Cardiac fibroblast (primary cell): Measurements from ENCODE around the gene PCGF1.
"Not testable (repeated sequence)": the region's sequence is repeated elsewhere in the genome, so short reads cannot be mapped to it uniquely, and the experiment has no call there.

Experiments used
- DNase-seq, 2 donors: peaks; one replicate each; pipeline versions ENCODE4 v3.0.0 to v3.0.0-alpha.2; 2010; ENCODE audit warnings: low read depth in 2 of 2
- H3K4me3 ChIP-seq, 2 donors: replicated peaks in 1 of 2; 1 replicate in 1 of 2; 2 replicates in 1 of 2; pipeline ENCODE4 v1.5.1; 2011; ENCODE audit warnings: low read depth in 2 of 2, low read length in 2 of 2, mild to moderate bottlenecking in 2 of 2, moderate library complexity in 1 of 2
- TF ChIP-seq, protein P1 (sequence below): IDR thresholded peaks from one replicate; pipeline ENCODE4 v1.5.1; 2011; ENCODE audit warnings: low read depth, mild to moderate bottlenecking, low read length, inconsistent platforms

The PCGF1 gene

DNA sequence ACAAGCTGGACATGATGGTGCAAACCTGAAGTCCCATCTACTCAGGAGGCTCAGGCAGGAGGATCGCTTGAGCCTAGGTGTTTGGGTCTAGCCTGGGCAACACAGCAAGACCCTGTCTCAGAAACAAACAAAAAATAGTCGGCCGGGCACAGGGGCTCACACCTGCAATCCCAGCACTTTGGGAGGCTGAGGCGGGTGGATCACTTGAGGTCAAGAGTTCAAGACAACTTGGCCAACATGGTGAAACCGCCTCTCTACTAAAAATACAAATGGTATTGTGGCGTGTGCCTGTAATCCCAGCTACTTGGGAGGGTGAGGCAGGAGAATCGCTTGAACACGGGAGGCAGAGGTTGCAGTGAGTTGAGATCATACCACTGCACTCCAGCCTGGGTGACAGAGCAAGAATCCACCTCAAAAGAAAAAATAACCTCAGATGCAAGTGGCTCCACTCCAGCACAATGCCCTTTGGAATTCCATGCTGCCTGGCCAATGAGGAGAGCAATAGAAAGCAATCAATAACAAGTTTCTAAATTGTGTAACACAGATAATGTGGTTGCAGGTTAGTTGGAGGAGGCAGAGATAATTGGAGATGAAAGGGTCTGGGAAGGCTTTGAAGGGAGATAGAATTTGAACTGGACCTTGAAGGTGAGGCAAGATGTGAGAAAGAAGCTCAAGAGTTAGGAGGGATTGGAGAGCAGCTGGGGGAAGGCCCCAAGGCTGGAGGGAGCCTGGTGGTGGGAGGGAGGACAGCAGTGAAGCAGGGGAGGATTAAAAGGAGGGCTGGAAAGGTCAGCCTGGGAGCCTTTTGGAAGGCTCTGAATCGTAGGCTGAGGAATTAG is 18.6 kb downstream of the PCGF1 start:
- TF ChIP-seq, protein P1, sequence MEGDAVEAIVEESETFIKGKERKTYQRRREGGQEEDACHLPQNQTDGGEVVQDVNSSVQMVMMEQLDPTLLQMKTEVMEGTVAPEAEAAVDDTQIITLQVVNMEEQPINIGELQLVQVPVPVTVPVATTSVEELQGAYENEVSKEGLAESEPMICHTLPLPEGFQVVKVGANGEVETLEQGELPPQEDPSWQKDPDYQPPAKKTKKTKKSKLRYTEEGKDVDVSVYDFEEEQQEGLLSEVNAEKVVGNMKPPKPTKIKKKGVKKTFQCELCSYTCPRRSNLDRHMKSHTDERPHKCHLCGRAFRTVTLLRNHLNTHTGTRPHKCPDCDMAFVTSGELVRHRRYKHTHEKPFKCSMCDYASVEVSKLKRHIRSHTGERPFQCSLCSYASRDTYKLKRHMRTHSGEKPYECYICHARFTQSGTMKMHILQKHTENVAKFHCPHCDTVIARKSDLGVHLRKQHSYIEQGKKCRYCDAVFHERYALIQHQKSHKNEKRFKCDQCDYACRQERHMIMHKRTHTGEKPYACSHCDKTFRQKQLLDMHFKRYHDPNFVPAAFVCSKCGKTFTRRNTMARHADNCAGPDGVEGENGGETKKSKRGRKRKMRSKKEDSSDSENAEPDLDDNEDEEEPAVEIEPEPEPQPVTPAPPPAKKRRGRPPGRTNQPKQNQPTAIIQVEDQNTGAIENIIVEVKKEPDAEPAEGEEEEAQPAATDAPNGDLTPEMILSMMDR: no peak
- H3K4me3 ChIP-seq: no peak overlapping the region
- no peak for DNase-seq

DNA sequence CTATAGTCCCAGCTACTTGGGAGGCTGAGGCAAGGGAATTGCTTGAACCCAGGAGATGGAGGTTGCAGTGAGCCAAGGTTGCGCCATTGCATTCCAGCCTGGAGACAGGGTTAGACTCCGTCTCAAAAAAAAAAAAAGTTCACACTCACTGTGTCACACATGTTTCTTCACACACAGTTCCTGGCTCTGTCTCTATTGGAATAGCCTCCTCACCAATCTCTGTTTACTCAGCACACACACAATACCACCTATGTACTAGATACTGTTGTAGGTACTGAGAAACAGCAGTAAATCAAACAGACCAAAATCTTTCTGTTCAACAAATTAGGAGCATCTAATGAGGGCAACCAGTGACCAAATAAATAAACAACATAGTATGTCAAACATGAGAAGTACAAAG is 21.4 kb downstream of the PCGF1 start:
- no peak overlapping the region for H3K4me3 ChIP-seq
- TF ChIP-seq, protein P1: no peak
- DNase-seq: no peak

DNA sequence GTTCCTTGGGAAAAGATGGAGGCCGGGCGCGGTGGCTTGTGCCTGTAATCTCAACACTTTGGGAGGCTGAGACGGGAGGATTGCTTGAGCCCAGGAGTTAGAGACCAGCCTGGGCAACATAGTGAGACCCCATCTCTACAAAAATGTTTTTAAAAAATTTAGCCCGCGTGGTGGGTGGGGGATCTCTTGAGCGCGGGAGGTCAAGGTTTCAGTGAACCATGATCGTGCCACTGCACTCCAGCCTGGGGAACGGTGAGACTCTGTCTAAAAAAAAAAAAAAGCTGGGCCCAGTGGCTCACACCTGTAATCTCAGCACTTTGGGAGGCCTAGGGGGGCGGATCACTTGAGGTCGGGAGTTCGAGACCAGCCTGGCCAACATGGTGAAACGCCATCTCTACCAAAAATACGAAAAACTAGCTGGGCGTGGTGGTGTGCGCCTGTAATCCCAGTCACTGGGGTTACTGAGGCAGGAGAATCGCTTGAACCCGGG is 23.8 kb downstream of the PCGF1 start:
- DNase-seq: not testable (repeated sequence)
- H3K4me3 ChIP-seq: peak overlapping the region; percentile 65 to 91

DNA sequence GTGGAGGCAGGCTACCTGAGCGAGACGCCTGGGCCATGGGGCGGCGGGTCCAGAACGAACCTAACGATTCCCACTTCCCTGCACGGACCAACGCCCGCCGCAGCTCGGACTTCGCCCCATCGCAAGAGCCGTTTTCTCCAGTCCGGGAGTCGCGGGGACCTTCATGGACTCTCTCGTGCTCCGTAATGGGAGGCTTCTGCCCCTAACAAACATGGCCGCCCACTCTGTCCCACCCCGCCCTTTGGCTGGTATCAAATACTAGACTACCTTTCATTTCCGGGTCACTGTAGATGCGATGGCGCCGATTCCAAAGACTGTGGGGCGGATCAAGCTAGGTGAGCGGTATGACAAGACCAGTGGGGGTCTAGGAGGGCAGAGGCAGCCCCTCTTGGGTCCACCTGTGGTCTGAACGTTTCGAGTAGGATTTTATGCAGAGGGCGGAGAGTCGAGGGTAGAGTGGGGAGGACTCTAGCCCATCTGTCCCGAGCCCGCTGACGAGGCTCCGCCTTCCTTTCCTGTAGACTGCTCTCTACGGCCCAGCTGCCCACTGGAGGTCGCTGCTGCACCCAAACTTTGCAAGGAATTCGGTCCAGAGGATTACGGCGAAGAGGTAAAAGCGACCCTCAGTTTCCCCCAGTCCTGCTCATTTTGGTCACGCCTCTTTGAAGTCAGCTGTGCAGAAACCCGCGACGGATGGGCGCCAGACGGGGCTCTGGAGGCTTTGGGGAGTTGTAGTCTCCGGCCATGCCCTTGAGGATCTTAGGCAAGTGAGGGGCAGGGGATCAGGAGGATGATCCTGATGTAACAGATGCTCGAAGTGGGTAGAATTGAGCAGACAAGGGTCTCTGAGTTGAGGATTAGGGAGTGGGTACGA is 24.5 kb downstream of the PCGF1 start, which contains the start of the genes CCDC142 and TTC31:
CCDC142 (minus strand) TSS at position 198 of the 874 bp plus-strand sequence; CDS start at position 37, 161 bp downstream.
TTC31 (plus strand) TSS at position 281 of the 874 bp plus-strand sequence; CDS start at position 296, 15 bp downstream.
- TF ChIP-seq, protein P1: peak; percentile 89
- peak; percentile 96 to 97 for DNase-seq
- H3K4me3 ChIP-seq: peak within 1 kb of the TSS; percentile 65 to 91

DNA sequence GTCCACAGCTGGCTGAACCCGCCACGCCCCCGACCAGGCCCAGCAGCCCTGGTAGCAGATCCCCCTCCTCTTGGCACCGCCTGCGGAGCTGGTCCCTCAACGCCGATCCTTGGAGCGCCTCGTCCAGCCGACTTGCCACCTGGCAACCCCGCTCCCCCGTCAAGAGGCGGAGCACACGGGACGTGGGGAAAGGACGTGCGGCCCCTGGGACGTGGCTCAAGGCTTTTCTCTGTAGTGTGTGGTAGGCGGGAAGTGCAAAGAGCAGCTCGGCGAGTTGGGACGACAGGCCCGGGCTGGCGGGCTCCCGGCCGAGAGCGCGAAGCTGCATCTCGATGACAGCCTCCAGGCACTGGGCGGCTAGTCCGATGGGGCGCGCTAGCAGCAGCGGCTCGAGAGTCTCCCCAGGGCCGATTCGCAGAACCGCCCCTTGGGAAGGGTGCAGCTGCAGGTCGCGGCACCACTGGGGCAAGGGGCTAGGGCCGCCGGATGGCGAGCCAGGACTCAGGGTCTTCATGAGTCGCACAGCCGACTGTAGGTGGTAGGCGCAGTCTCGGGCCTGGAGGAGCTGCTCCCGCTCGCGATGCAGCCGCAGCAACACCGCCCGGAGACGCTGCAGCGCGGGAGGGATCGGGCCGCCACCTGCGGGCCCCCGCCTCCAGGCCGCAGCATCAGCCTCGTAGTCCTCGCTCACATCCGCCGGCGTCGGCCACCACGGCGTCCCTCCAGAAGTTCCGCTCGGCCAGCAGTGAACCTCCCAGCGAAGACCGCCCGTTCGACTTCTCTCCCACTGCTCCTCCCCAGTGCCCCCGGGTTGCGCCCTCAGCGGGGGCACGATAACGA is 25.3 kb downstream of the PCGF1 start:
- TF ChIP-seq, protein P1: no peak
- DNase-seq: peak; percentile 19
- peak overlapping the region; percentile 65 to 91 for H3K4me3 ChIP-seq

DNA sequence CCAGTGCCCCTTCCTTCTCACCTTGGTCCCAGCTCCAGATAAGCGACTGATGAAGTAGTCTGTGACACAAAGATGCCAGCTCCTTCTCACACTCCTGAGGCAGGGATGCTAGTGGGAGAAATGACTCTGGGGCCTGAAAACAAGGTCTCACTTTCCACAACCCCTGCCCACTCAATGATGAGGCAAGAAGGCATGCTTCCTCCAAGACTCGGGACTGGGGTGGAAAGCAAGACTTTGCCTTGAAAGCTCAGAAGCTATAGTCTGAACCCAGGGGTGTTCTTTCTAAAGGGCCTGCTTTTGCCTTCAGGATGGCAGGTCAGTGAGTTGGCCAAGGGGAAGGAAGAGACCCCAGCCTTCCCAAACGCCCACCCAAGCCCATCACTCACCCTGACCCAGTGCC is 26.1 kb downstream of the PCGF1 start:
- H3K4me3 ChIP-seq: peak overlapping the region; percentile 65 to 91
- DNase-seq: no peak
- TF ChIP-seq, protein P1: no peak
